ENCODE data around the gene SHANK1. TPM values are rescaled to one million over a fixed set of nuclear protein-coding genes. Genes with fewer than 3 reads are reported as not detected.

SHANK1 gene
- total and polyA plus RNA-seq, 2 of the 4 experiments (the other 2 are of a cell fraction) = 6.1 to 6.7 TPM

DNA sequence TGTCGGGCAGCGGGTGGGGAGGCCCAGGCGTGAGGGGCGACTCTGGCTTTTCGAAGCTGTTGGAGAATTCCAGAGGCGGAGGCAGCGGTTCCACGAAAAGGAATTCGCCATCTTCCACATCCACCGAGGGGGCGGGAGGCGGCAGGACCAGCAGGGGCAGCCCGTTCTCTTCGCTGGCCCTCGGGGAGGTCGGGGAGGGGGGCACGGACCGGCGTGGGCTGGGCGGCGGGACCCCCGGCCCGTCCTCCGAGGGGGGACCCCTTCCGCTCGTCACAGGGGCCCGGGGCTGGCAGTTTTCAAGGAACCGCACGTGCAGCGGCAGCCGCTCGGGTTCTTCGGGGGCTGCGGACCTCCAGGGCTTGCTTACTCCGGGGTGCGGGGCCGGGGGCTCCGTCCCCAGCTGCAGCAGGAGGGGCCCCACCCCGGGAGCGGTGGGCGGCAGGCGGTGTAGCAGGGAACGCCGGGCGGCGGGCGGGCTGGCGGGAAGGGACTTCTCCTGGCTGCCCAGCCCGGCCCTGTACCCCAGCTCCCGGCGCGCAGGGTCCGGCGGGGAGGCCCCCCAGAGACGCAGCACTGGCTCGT lies 52.3 kb downstream of the SHANK1 start:
- Histone ChIP-seq H3K4me2 (ENCODE audit: low read depth, low read length) (no peak overlapping the region), H3K27ac (ENCODE audit: insufficient read depth, low read length) (no peak overlapping the region), H2BK15ac (ENCODE audit: low read depth, low read length) (no peak overlapping the region), H2BK120ac (ENCODE audit: low read depth, low read length) (no peak overlapping the region), H2BK20ac (ENCODE audit: low read depth, low read length) (no peak overlapping the region), H2AK9ac (replicated peaks; ENCODE audit: low read depth, low read length, poor library complexity) (no peak overlapping the region), H3K14ac (replicated peaks; ENCODE audit: low read depth, low read length) (no peak overlapping the region), H3K56ac (ENCODE audit: extremely low read depth, insufficient read depth, low read length) (no peak overlapping the region), H4K5ac (ENCODE audit: low read depth, low read length) (no peak overlapping the region), H4K8ac (ENCODE audit: low read depth in 2 of 2, low read length in 2 of 2) (no peak overlapping the region), H2BK5ac (ENCODE audit: low read depth, low read length, poor library complexity, severe bottlenecking) (no peak overlapping the region), H3K9ac (ENCODE audit: low read depth, low read length) (no peak overlapping the region), H3K23ac (ENCODE audit: low read depth, low read length) (no peak overlapping the region), H2AFZ (replicated peaks; ENCODE audit: low read length, poor library complexity) (no peak overlapping the region), H4K91ac (ENCODE audit: insufficient read depth, low read depth, low read length) (no peak overlapping the region), H3K18ac (ENCODE audit: low read depth, low read length) (no peak overlapping the region), H3K4me3 (ENCODE audit: insufficient read depth, low read depth, low read length) (no peak overlapping the region), H2AK5ac (ENCODE audit: low read depth, low read length) (no peak overlapping the region), H3K9me1 (ENCODE audit: insufficient read depth, low read length) (no peaks in the 10 kb centered on the region), H4K20me1 (ENCODE audit: insufficient read depth, low read length) (0 out of 2 replicates have a peak, but pooled peaks cover 3% of the 10 kb centered on the region), H3K79me1 (ENCODE audit: low read depth in 1 of 2, low read length in 2 of 2) (no peaks in the 10 kb centered on the region), H3K4ac (ENCODE audit: low read depth, low read length) (no peak overlapping the region), H3K36me3 (ENCODE audit: control insufficient read depth, insufficient read depth, low read length) (no peaks in the 10 kb centered on the region), H3K9me3 (ENCODE audit: control insufficient read depth, insufficient read depth, low read length) (peaks cover 4% of the 10 kb centered on the region), H3K4me1 (ENCODE audit: control insufficient read depth, insufficient read depth, low read length) (peaks cover 2% of the 10 kb centered on the region), H3K27me3 (ENCODE audit: control insufficient read depth, insufficient read depth, low read length) (peaks cover 51% of the 10 kb centered on the region)
- in situ Hi-C loops (cut with MboI; ENCODE audit: low sequenced_read_pairs) = no loop called here
- ATAC-seq (ENCODE audit: low read depth) = no peak
- intact Hi-C loops (cut with micrococcal nuclease) = no loop called here
- no peak for TF ChIP-seq MAFK (IDR thresholded peaks at IDR 0.05; ENCODE audit: low read depth, low read length)
- TF ChIP-seq FOS (IDR thresholded peaks at IDR 0.05; ENCODE audit: low read depth, low read length) = no peak
- no peak for TF ChIP-seq RFX5 (IDR thresholded peaks at IDR 0.05; ENCODE audit: low read depth, low read length)
- TF ChIP-seq, protein P1, sequence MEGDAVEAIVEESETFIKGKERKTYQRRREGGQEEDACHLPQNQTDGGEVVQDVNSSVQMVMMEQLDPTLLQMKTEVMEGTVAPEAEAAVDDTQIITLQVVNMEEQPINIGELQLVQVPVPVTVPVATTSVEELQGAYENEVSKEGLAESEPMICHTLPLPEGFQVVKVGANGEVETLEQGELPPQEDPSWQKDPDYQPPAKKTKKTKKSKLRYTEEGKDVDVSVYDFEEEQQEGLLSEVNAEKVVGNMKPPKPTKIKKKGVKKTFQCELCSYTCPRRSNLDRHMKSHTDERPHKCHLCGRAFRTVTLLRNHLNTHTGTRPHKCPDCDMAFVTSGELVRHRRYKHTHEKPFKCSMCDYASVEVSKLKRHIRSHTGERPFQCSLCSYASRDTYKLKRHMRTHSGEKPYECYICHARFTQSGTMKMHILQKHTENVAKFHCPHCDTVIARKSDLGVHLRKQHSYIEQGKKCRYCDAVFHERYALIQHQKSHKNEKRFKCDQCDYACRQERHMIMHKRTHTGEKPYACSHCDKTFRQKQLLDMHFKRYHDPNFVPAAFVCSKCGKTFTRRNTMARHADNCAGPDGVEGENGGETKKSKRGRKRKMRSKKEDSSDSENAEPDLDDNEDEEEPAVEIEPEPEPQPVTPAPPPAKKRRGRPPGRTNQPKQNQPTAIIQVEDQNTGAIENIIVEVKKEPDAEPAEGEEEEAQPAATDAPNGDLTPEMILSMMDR (conservative IDR thresholded peaks at IDR 0.05; ENCODE audit: low read depth, low read length) = no peak
- TF ChIP-seq SMC3 (IDR thresholded peaks at IDR 0.05; ENCODE audit: low read depth, low read length) = no peak
- no peak for TF ChIP-seq NFE2L2 (IDR thresholded peaks at IDR 0.05; ENCODE audit: low read depth, low read length)
- no peak for TF ChIP-seq CHD1 (IDR thresholded peaks at IDR 0.05; ENCODE audit: low read depth, low read length)
- TF ChIP-seq POLR2A (IDR thresholded peaks at IDR 0.05; ENCODE audit: low read depth, low read length) = no peak
- no peak for TF ChIP-seq MAZ (IDR thresholded peaks at IDR 0.05; ENCODE audit: borderline replicate concordance, low read depth, low read length)
- TF ChIP-seq MXI1 (IDR thresholded peaks at IDR 0.05; ENCODE audit: borderline replicate concordance, low read depth, low read length) = no peak
- TF ChIP-seq RCOR1 (IDR thresholded peaks at IDR 0.05; ENCODE audit: insufficient replicate concordance, low read length) = no peak
- POLR2A ChIA-PET (ENCODE audit: unreplicated experiment) = no interaction called here
- CTCF ChIA-PET = no interaction called here
- BruUV-seq (replicated peaks) = no TSS peak
- DNase-seq = no peak
- WGBS, 2 experiments (ENCODE audit: extremely low coverage in 2 of 2, insufficient read length in 1 of 2) = 0% methylated on average over 11 of the region's 56 CpGs; no CpG with 5 or more reads in 1 of the 2 experiments
- dilution Hi-C loops (cut with HindIII; ENCODE audit: low sequenced_read_pairs, unreplicated experiment) = no loop called here
